HepG2 (cell line): Measurements from ENCODE around the gene HID1. TPM values are rescaled to one million over a fixed set of nuclear protein-coding genes. Genes with fewer than 3 reads are reported as not detected.

ENCODE experiments used
- ATAC-seq: fragments of 200-7000 bp; cut with Tn5 transposase; 3 replicates; pipeline ENCODE4 v1.9.1; 2020; ENCODE audit warnings: mild to moderate bottlenecking, moderate library complexity
- BruUV-seq: library from RNA; stranded (reverse); fragments of 400-500 nt; replicated peaks from 2 replicates; lab custom pipeline; 2021; lab: Mats Ljungman, UMichigan
- CTCF ChIA-PET: fragments of 300-600 bp; formaldehyde crosslinking; extraction: SDS; loops from one replicate; lab custom pipeline; 2021; ENCODE audit warnings: low total read pairs, inconsistent platforms, low intra/inter-chr PET ratio; lab: Yijun Ruan, JAX
- POLR2A ChIA-PET: fragments of 350-600 bp; sonication (Branson Sonifier 250); formaldehyde crosslinking; loops from one replicate; lab custom pipeline; 2020; ENCODE audit warnings: antibody characterized with exemption, inconsistent platforms; lab: Yijun Ruan, JAX
- DNase-seq: peaks from one replicate; pipeline ENCODE4 v3.0.0-alpha.2; 2015; ENCODE audit warnings: low spot score
- FAIRE-seq: peaks from 3 replicates; lab custom pipeline; 2011; peaks lifted over from hg19 to GRCh38; lab: Jason Lieb, UNC
- H2AFZ ChIP-seq: one replicate; pipeline ENCODE4 v1.6.1; 2011; ENCODE audit warnings: low read length, inconsistent platforms
- H3K27ac ChIP-seq: fragments of 300-600 bp; 3 replicates; pipeline ENCODE4 v1.8.0; 2011; ENCODE audit warnings: mixed run types, mild to moderate bottlenecking, mixed read lengths, low read length, inconsistent platforms; ENCODE audit not compliant: insufficient read depth; ENCODE audit errors: extremely low read length
- H3K27me3 ChIP-seq, 2 experiments: fragments of 200-600 bp in 1 of 2; 2 replicates in 1 of 2; 3 replicates in 1 of 2; pipeline versions ENCODE4 v1.6.0 to v1.8.0; 2011; ENCODE audit warnings: low read length in 2 of 2, mild to moderate bottlenecking in 2 of 2, moderate library complexity in 2 of 2, inconsistent platforms in 1 of 2; ENCODE audit not compliant: insufficient read depth in 2 of 2, control insufficient read depth in 1 of 2
- H3K36me3 ChIP-seq, 2 experiments: fragments of 200-600 bp in 1 of 2; replicated peaks in 1 of 2; 2 replicates in 1 of 2; 3 replicates in 1 of 2; pipeline versions ENCODE4 v1.5.1 to v1.8.0; 2011; ENCODE audit warnings: low read length in 2 of 2, inconsistent platforms in 1 of 2; ENCODE audit not compliant: insufficient read depth in 2 of 2, control insufficient read depth in 1 of 2
- H3K4me1 ChIP-seq: 2 replicates; pipeline ENCODE4 v1.5.1; 2012; ENCODE audit warnings: low read length, inconsistent platforms; ENCODE audit not compliant: insufficient read depth
- H3K4me2 ChIP-seq: 2 replicates; pipeline ENCODE4 v1.6.0; 2011; ENCODE audit warnings: low read depth, low read length, inconsistent platforms
- H3K4me3 ChIP-seq, 3 experiments: fragments of 200-600 bp in 1 of 3; sonication (generic), shearing (Covaris generic) in 1 of 3; replicated peaks in 1 of 3; 2 replicates each; pipeline ENCODE4 v1.5.1; 2011 to 2016; ENCODE audit warnings: low read length in 3 of 3, inconsistent platforms in 2 of 3, low read depth in 2 of 3, mild to moderate bottlenecking in 2 of 3, control low read depth in 1 of 3, mixed read lengths in 1 of 3; ENCODE audit not compliant: insufficient read depth in 1 of 3
- H3K79me2 ChIP-seq: one replicate; pipeline ENCODE4 v1.6.1; 2011; ENCODE audit warnings: low read length, inconsistent platforms; ENCODE audit not compliant: insufficient read depth
- H3K9ac ChIP-seq: 2 replicates; pipeline ENCODE4 v1.6.0; 2011; ENCODE audit warnings: mild to moderate bottlenecking, low read depth, low read length, inconsistent platforms; ENCODE audit not compliant: insufficient read depth
- H3K9me3 ChIP-seq: 2 replicates; pipeline ENCODE4 v1.5.1; 2012; ENCODE audit warnings: mild to moderate bottlenecking, low read length
- H4K20me1 ChIP-seq: 2 replicates; pipeline ENCODE4 v1.6.0; 2011; ENCODE audit warnings: inconsistent platforms, mild to moderate bottlenecking, low read length, moderate library complexity; ENCODE audit not compliant: insufficient read depth
- CREB3 ChIP-seq: sonication (generic); formaldehyde crosslinking; IDR thresholded peaks from 2 replicates; pipeline ENCODE4 v1.5.0; 2020; ENCODE audit warnings: missing genetic modification reagents
- FLYWCH1 ChIP-seq: sonication (generic); formaldehyde crosslinking; IDR thresholded peaks from 2 replicates; pipeline ENCODE4 v1.8.1; 2023; ENCODE audit warnings: mild to moderate bottlenecking, missing genetic modification reagents
- GATAD2A ChIP-seq: IDR thresholded peaks from 2 replicates; pipeline ENCODE4 v1.6.1; 2016
- JUN ChIP-seq: sonication (generic); formaldehyde crosslinking; IDR thresholded peaks from 2 replicates; pipeline ENCODE4 v1.4.0; 2020; ENCODE audit warnings: mild to moderate bottlenecking, missing genetic modification reagents
- NFE2 ChIP-seq: sonication (generic); formaldehyde crosslinking; IDR thresholded peaks from 2 replicates; pipeline ENCODE4 v1.4.0; 2020; ENCODE audit warnings: missing genetic modification reagents
- PRDM4 ChIP-seq: sonication (generic); formaldehyde crosslinking; IDR thresholded peaks from 2 replicates; pipeline ENCODE4 v1.9.0; 2021; ENCODE audit warnings: missing genetic modification reagents, borderline replicate concordance
- ZNF121 ChIP-seq: sonication (generic); formaldehyde crosslinking; IDR thresholded peaks from 2 replicates; pipeline ENCODE4 v1.5.0; 2020; ENCODE audit warnings: mild to moderate bottlenecking, missing genetic modification reagents
- ZNF256 ChIP-seq: sonication (generic); formaldehyde crosslinking; conservative IDR thresholded peaks from 2 replicates; pipeline ENCODE4 v1.4.0; 2020; ENCODE audit warnings: missing genetic modification reagents
- ZNF468 ChIP-seq: sonication (generic); formaldehyde crosslinking; IDR thresholded peaks from 2 replicates; pipeline ENCODE4 v1.8.0; 2022; ENCODE audit warnings: mild to moderate bottlenecking, moderate library complexity, missing genetic modification reagents
- ZXDC ChIP-seq: sonication (generic); formaldehyde crosslinking; IDR thresholded peaks from 2 replicates; pipeline ENCODE4 v1.5.0; 2020; ENCODE audit warnings: mild to moderate bottlenecking, missing genetic modification reagents
- WGBS: methylation state at CpG from one replicate; pipeline ENCODE4 v1.1.6; 2017; ENCODE audit warnings: low lambda C conversion rate; 5-methylcytosine and 5-hydroxymethylcytosine counted together
- in situ Hi-C: cut with HindIII; loops from 2 replicates; pipeline ENCODE4 v1.10.0; 2017; ENCODE audit warnings: low pct_unique_long_range_greater_than_20kb; ENCODE audit not compliant: extremely low pct_ligation_motif_present
- intact Hi-C: fragments of 100-400 bp; cut with micrococcal nuclease; formaldehyde crosslinking; loops from one replicate; pipeline ENCODE4 v1.10.0; 2022; ENCODE audit not compliant: unreplicated experiment
- polyA plus RNA-seq, 8 experiments: library from polyadenylated mRNA; depleted of rRNA in 3 of 8; stranded (reverse) in 7 of 8; unstranded in 1 of 8; fragments of >200 nt; fragmentation: Illumina TruSeq in 4 of 8; extraction: Trizol in 4 of 8; gene quantifications; 2 replicates each; pipeline versions ENCODE4 v1.2.1 to v1.2.3, GENCODE V29; 2011 to 2016; ENCODE audit warnings: low read depth in 4 of 8, missing spikeins in 1 of 8, mixed read lengths in 1 of 8; ENCODE audit not compliant: insufficient read depth in 1 of 8
- total RNA-seq, 5 experiments: library from RNA; depleted of rRNA; stranded (reverse); fragments of >200 nt; fragmentation: Illumina TruSeq; extraction: Trizol; gene quantifications; 2 replicates each; pipeline ENCODE4 v1.2.3, GENCODE V29; 2016; ENCODE audit warnings: low read depth in 1 of 5

The HID1 gene
- total and polyA plus RNA-seq, 2 of the 13 experiments (the other 11 are each of a cell fraction or from before 2014, with no cell fraction given): 2.1 to 10.6 TPM

GRCh38 chr17:74903671-74904070 lies 68.9 kb downstream of the HID1 start:
- Histone ChIP-seq H3K27me3 (peaks cover 14 to 53% of the 10 kb centered on the region in 2 experiments), H3K27ac (no peak overlapping the region), H3K36me3 (no peaks in the 10 kb centered on the region), H3K4me3 (no peak overlapping the region), H3K9ac (no peak overlapping the region), H3K4me2 (no peak overlapping the region), H2AFZ (no peak overlapping the region), H3K4me1 (no peaks in the 10 kb centered on the region), H4K20me1 (no peaks in the 10 kb centered on the region), H3K79me2 (no peaks in the 10 kb centered on the region), H3K9me3 (no peaks in the 10 kb centered on the region)
- DNase-seq: no peak
- intact Hi-C loops: no loop called here
- no peak; the same call in 2 of the 3 replicates for ATAC-seq
- TF ChIP-seq ZNF121 (no peak), ZNF468 (CRISPR knock-in tag) (no peak), PRDM4 (CRISPR knock-in tag) (no peak), GATAD2A (no peak), ZNF256 (no peak), NFE2 (CRISPR knock-in tag) (no peak), FLYWCH1 (no peak), JUN (CRISPR knock-in tag) (no peak), ZXDC (CRISPR knock-in tag) (no peak), CREB3 (CRISPR knock-in tag) (no peak)
- ChIA-PET CTCF (no interaction called here), POLR2A (no interaction called here)
- in situ Hi-C loops: no loop called here
- WGBS: 3% methylated on average over 4 of the region's 6 CpGs
- no peak for FAIRE-seq
- BruUV-seq: no TSS peak
